DND-41 (cell line): Measurements from ENCODE around the gene HECTD4.

ENCODE experiments used
- EZH2 ChIP-seq: IDR thresholded peaks from 3 replicates; pipeline ENCODE4 v1.6.1; 2012; ENCODE audit warnings: borderline replicate concordance, low read depth, mild to moderate bottlenecking, moderate library complexity, low read length, inconsistent platforms; ENCODE audit not compliant: severe bottlenecking
- TF ChIP-seq, protein P1 (sequence below): IDR thresholded peaks from 2 replicates; pipeline ENCODE4 v1.5.1; 2012; ENCODE audit warnings: borderline replicate concordance, low read length, moderate library complexity, mild to moderate bottlenecking; ENCODE audit not compliant: poor library complexity, severe bottlenecking; ENCODE audit errors: extremely low read depth

DNA sequence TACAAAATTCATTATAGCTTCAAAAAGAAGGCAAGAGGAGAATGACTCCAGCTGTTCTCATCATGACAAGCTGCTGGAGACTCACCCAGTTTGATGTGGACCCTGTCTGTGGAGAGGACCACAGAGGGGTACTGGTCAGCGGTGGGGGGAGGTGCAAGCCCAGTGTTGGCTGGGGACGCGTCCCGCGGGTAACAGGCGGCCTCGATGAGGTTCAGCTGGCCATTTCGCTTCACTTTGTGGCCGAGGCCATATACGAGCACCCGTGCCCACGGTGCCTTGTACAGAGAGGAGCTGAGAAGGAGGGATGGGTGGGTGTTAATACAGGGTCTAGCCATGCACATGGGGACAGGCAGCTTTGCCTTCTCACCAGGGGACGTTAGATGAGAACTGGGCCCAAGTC is 189.8 kb downstream of the HECTD4 start:
- TF ChIP-seq, protein P1, sequence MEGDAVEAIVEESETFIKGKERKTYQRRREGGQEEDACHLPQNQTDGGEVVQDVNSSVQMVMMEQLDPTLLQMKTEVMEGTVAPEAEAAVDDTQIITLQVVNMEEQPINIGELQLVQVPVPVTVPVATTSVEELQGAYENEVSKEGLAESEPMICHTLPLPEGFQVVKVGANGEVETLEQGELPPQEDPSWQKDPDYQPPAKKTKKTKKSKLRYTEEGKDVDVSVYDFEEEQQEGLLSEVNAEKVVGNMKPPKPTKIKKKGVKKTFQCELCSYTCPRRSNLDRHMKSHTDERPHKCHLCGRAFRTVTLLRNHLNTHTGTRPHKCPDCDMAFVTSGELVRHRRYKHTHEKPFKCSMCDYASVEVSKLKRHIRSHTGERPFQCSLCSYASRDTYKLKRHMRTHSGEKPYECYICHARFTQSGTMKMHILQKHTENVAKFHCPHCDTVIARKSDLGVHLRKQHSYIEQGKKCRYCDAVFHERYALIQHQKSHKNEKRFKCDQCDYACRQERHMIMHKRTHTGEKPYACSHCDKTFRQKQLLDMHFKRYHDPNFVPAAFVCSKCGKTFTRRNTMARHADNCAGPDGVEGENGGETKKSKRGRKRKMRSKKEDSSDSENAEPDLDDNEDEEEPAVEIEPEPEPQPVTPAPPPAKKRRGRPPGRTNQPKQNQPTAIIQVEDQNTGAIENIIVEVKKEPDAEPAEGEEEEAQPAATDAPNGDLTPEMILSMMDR: no peak
- no peak for TF ChIP-seq EZH2
